A673 (cell line): ENCODE results near the gene EIF2B1. TPM values are rescaled to one million over a fixed set of nuclear protein-coding genes. Genes with fewer than 3 reads are reported as not detected.

Source experiments
- BruUV-seq: library from RNA; stranded (reverse); fragments of 400-500 nt; replicated peaks from 2 replicates; lab custom pipeline; 2021; lab: Mats Ljungman, UMichigan
- CTCF ChIA-PET: fragments of 300-600 bp; sonication (Branson Sonifier 250); formaldehyde crosslinking; loops from one replicate; lab custom pipeline; 2022; ENCODE audit warnings: antibody characterized with exemption; lab: Charles Lee
- POLR2A ChIA-PET: fragments of 300-600 bp; sonication (Branson Sonifier 250); formaldehyde crosslinking; loops from one replicate; lab custom pipeline; 2022; ENCODE audit warnings: antibody characterized with exemption; ENCODE audit not compliant: low non-redundant PET; lab: Charles Lee
- DNase-seq: peaks from one replicate; pipeline ENCODE4 v3.0.0-alpha.2; 2015; ENCODE audit warnings: low spot score
- H3K27ac ChIP-seq: fragments of 200-600 bp; sonication (generic); 2 replicates; pipeline ENCODE4 v1.5.1; 2016; ENCODE audit warnings: mixed run types, low read depth, mild to moderate bottlenecking, mixed read lengths, antibody characterized with exemption, low read length; ENCODE audit not compliant: poor library complexity, severe bottlenecking
- H3K27me3 ChIP-seq: fragments of 200-600 bp; sonication (generic); replicated peaks from 2 replicates; pipeline ENCODE4 v1.6.1; 2017; ENCODE audit warnings: mixed run types, low read depth, mild to moderate bottlenecking, mixed read lengths, antibody characterized with exemption, low read length; ENCODE audit not compliant: insufficient read depth, poor library complexity
- H3K36me3 ChIP-seq: fragments of 200-600 bp; sonication (generic); 2 replicates; pipeline ENCODE4 v1.6.1; 2016; ENCODE audit warnings: mixed run types, mild to moderate bottlenecking, mixed read lengths, antibody characterized with exemption, low read length; ENCODE audit not compliant: insufficient read depth, poor library complexity, severe bottlenecking
- H3K4me1 ChIP-seq: fragments of 200-600 bp; sonication (generic); 2 replicates; pipeline ENCODE4 v1.6.1; 2017; ENCODE audit warnings: mixed run types, mild to moderate bottlenecking, mixed read lengths, antibody characterized with exemption, low read length; ENCODE audit not compliant: insufficient read depth, poor library complexity, severe bottlenecking
- H3K4me3 ChIP-seq: fragments of 200-600 bp; sonication (generic); 2 replicates; pipeline ENCODE4 v1.5.1; 2016; ENCODE audit warnings: low read depth, mixed run types, mild to moderate bottlenecking, mixed read lengths, low read length; ENCODE audit not compliant: poor library complexity, severe bottlenecking
- H3K9me3 ChIP-seq: fragments of 200-600 bp; sonication (generic); 2 replicates; pipeline ENCODE4 v1.6.1; 2016; ENCODE audit warnings: mixed run types, low read depth, mild to moderate bottlenecking, mixed read lengths, antibody characterized with exemption, low read length; ENCODE audit not compliant: poor library complexity, severe bottlenecking
- EZH2 ChIP-seq: fragments of 200-600 bp; sonication (generic); IDR thresholded peaks from 2 replicates; pipeline ENCODE4 v1.6.1; 2017; ENCODE audit warnings: borderline replicate concordance, low read depth, mild to moderate bottlenecking, mixed read lengths, antibody characterized with exemption, low read length; ENCODE audit not compliant: poor library complexity, severe bottlenecking
- intact Hi-C: fragments of 100-400 bp; cut with micrococcal nuclease; formaldehyde crosslinking; loops from one replicate; pipeline ENCODE4 v1.10.0; 2022; ENCODE audit not compliant: unreplicated experiment
- total RNA-seq: library from RNA; stranded (reverse); gene quantifications from 2 replicates; pipeline ENCODE4 v1.2.3, GENCODE V29; 2021
- TF ChIP-seq, protein P1 (sequence below): fragments of 300-800, 200-600 bp; sonication (generic); conservative IDR thresholded peaks from 2 replicates; pipeline ENCODE4 v1.5.1; 2017; ENCODE audit warnings: low read depth, mild to moderate bottlenecking, antibody characterized with exemption, low read length, moderate library complexity, mixed read lengths

Gene EIF2B1
- total RNA-seq, 1 experiment from 2014 or later = 62.0 TPM

DNA sequence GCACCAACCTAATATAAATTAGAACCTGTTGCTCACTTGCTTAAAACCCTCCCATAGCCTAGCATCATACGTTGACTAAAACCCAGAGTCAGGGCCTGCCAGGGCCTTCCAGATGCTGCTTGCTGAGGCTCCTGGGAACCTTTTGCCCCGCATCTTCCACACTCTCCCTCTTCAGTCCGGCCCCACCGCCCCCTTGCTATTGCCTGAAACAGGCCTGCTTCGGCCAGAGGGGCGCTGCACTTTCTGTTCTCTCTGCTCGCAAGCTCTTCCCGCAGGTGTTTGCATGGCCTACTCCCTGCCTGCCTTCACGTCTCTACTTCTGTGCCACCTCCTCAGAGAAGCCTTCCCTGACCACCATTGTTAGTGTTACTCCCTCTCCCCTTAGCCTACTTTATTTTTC lies 23.7 kb upstream of the EIF2B1 start:
- no peaks in the 10 kb centered on the region for H3K4me1 ChIP-seq
- BruUV-seq = no TSS peak

DNA sequence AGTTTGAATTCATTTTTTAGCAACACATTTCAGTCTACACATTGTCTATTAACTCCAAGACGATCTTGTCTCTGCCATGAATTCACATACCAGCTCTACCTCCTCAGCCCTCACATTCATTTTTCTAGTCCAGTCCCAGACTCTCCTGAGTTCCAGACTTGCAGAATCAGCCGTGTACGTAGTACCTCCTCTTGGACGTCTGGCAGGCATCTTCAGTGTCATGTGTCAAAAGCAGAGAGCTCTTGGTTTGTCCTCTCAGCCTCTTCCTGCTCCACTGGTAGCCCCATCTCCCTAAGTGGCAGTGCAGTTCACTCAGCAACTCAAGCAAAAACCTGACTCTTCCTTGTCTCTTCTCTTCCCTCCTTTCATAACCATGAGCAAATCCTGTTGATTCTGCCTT lies 22.9 kb upstream of the EIF2B1 start:
- no peak for TF ChIP-seq EZH2
- TF ChIP-seq, protein P1, sequence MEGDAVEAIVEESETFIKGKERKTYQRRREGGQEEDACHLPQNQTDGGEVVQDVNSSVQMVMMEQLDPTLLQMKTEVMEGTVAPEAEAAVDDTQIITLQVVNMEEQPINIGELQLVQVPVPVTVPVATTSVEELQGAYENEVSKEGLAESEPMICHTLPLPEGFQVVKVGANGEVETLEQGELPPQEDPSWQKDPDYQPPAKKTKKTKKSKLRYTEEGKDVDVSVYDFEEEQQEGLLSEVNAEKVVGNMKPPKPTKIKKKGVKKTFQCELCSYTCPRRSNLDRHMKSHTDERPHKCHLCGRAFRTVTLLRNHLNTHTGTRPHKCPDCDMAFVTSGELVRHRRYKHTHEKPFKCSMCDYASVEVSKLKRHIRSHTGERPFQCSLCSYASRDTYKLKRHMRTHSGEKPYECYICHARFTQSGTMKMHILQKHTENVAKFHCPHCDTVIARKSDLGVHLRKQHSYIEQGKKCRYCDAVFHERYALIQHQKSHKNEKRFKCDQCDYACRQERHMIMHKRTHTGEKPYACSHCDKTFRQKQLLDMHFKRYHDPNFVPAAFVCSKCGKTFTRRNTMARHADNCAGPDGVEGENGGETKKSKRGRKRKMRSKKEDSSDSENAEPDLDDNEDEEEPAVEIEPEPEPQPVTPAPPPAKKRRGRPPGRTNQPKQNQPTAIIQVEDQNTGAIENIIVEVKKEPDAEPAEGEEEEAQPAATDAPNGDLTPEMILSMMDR = no peak
- no peaks in the 10 kb centered on the region for H3K9me3 ChIP-seq
- POLR2A ChIA-PET = interaction anchor here (0.6 kb wide), 1 partner anchor 778 kb away, joined by 10 read pairs; no protein-coding TSS in a partner anchor
- no peak for DNase-seq
- peaks cover 29% of the 10 kb centered on the region for H3K36me3 ChIP-seq
- H3K4me1 ChIP-seq = no peaks in the 10 kb centered on the region
- no peak overlapping the region for H3K4me3 ChIP-seq
- intact Hi-C loops = no loop called here
- no TSS peak for BruUV-seq
- H3K27ac ChIP-seq = no peak overlapping the region
- CTCF ChIA-PET = no interaction called here
- H3K27me3 ChIP-seq = no peaks in the 10 kb centered on the region

More for the DNA sequence above, 23.7 kb upstream of the EIF2B1 start:
- Histone ChIP-seq H3K9me3 (no peaks in the 10 kb centered on the region), H3K36me3 (peaks cover 23% of the 10 kb centered on the region), H3K4me3 (no peak overlapping the region), H3K27ac (no peak overlapping the region), H3K27me3 (no peaks in the 10 kb centered on the region)
- POLR2A ChIA-PET = interaction anchor here (0.5 kb wide), 1 partner anchor 197 kb away, joined by 5 read pairs; no protein-coding TSS in a partner anchor
- DNase-seq = no peak
- CTCF ChIA-PET = no interaction called here
- no peak for TF ChIP-seq EZH2
- TF ChIP-seq, protein P1 = no peak
- intact Hi-C loops = no loop called here

DNA sequence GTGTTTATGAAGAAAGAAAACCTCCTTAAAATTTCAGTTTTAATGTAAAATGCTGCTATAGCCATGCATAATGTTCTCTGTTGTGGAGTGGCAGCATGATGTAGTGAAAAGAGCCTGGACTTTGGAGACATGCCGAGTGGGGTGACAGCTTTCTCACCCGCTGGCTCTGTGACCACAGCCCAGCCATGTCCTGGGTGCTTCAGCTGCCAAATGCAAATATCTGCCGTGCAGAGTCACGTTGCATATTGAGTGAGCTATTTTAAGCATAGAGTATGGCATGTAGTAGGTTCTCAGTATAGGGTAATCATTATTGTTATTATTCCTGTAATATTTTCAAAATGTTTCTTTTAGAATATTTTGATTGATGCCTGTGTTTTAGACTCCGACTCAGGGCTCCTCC lies 21.9 kb upstream of the EIF2B1 start:
- Histone ChIP-seq H3K27ac (no peak overlapping the region), H3K27me3 (no peaks in the 10 kb centered on the region), H3K4me3 (no peak overlapping the region), H3K4me1 (no peaks in the 10 kb centered on the region), H3K36me3 (peaks cover 37% of the 10 kb centered on the region), H3K9me3 (no peaks in the 10 kb centered on the region)
- ChIA-PET CTCF (no interaction called here), POLR2A (no interaction called here)
- intact Hi-C loops = no loop called here
- TF ChIP-seq, protein P1 = no peak
- no peak for TF ChIP-seq EZH2
- BruUV-seq = no TSS peak
- DNase-seq = no peak
